CD4-positive, alpha-beta T cell treated with Interleukin-2 at 100 ng/mL for 4 hours (primary cell): ENCODE results near the gene GPHA2.

Experiments
- DNase-seq: peaks from one replicate; pipeline ENCODE4 v3.0.0-alpha.2; 2020; ENCODE audit warnings: low spot score

GPHA2 gene

GRCh38 chr11:64930340-64930739 lies 5.4 kb downstream of the GPHA2 start:
- DNase-seq: no peak

DNA sequence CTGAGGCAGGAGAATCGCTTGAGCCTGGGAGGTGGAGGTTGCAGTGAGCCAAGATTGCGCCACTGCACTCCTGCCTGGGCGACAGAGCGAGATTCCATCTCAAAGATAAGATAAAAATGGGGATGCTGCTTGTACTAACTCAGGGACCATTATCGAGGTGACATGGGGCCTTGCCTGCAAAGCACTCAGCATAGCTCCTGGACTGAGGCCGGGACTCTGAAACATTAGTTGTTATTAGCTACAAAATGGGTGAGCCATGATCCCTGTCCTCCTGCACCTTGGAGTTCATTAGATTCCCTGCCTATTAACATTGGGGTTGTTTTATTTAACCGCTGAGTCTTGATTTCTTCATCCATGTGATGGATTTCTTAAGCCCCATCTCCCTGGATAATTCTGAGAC lies 6.1 kb downstream of the GPHA2 start:
- no peak for DNase-seq

DNA sequence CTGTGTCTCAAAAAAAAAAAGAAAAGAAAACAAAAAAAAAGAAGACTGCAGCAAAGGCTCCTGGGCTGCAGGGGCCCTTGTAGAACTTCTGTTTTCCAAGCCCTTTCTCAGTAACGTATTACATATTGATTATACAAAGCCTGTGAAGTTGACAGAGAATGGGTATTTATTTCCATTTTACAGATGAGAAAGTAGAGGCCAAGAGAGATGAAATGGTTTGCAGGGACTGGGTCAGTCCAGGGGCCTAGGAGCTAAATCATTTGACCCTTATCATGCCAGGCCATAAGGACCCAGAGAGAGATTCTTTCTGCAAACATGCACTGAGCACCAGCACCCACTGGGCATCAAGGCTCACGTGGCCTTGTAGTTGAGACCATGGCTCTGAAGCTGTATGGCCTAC lies 6.7 kb downstream of the GPHA2 start:
- DNase-seq: no peak

DNA sequence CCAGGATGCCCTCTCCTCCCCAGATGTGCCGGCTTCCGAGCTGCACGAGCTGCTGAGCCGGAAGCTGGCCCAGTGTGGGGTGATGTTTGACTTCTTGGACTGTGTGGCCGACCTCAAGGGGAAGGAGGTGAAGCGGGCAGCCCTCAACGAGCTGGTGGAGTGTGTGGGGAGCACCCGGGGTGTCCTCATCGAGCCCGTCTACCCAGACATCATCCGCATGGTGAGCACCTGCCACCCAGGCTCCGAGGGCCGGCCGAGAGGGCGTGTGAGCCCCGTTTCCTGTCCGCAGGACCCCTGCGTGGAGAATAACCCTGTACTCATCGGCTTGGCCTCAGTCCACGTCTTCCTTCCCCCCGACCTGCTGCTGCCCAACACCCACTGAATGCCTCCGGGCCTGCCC lies 9.0 kb downstream of the GPHA2 start:
- no peak for DNase-seq

DNA sequence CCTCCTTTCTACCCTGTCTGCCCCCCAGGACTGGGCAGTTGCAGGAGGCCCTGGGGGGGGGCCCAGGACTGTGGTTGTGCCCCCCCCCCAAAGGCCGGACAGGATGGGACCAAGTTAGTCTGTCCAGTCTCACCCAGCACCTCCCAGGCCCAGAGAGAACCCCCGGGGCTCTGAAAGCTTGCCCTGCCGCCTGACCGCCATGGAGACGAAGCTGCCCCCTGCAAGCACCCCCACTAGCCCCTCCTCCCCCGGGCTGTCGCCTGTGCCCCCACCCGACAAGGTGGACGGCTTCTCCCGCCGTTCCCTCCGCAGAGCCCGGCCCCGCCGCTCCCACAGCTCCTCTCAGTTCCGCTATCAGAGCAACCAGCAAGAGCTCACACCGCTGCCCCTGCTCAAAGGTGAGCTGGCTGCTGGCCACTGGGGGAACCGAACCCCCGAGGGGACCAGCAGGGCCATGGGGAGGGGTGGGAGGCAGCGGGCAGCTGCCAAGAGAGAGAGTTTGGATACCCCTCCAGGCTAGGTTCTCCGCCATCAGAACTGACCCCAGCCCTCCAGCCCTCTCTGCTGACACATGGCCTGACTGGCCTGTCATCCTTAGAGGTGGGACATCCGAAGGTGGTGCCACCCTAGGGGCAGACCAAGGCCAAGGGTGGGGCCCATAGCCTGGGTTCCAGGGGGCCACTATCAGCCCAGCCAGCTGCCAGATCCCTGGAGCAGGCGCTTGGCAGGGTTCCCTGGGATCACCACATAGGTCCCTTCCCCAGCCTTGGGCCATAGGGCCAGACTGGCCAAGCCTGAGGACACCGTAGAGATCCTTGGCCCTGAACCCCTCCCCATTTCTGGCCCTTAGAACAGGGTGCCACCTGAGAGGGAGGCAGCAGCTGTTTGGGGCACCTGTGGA lies 9.9 kb downstream of the GPHA2 start:
- DNase-seq: no peak

- no peak for DNase-seq
Measured at GRCh38 chr11:64924910-64925284, 10.8 kb downstream of the GPHA2 start.

- peak; percentile 93 for DNase-seq
Measured at GRCh38 chr11:64923944-64924909, 11.5 kb downstream of the GPHA2 start, which contains the start of gene PPP2R5B. PPP2R5B (plus strand) TSS chr11:64924689; CDS start chr11:64925735, 1,046 bp downstream.

GRCh38 chr11:64923151-64923661 lies 12.5 kb downstream of the GPHA2 start:
- DNase-seq: no peak

- DNase-seq: no peak
Measured at GRCh38 chr11:64921384-64921783, 14.3 kb downstream of the GPHA2 start.

GRCh38 chr11:64920124-64920523 lies 15.6 kb downstream of the GPHA2 start:
- no peak for DNase-seq

DNA sequence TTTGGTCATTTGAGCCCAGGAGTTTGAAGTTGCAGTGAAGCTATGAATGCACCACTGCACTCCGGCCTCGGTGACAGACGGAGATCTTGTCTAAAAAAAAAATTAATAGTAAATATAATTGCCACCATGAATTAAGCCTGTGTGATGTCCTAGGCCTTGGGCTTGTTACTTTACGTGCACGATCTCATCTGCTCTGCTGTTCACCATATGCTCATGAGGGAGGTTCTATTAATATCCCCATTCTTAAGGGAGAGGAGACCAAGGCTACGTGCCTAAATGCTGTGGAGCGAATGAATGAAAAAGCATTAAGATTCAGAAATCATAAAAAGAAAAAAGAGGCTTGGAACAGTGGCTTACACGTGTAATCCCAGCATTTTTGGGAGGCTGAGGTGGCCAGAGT lies 16.1 kb downstream of the GPHA2 start:
- DNase-seq: no peak

- peak; percentile 1 for DNase-seq
Measured at GRCh38 chr11:64918017-64918416, 17.7 kb downstream of the GPHA2 start.

- DNase-seq: no peak
Measured at GRCh38 chr11:64917663-64917995, 18.1 kb downstream of the GPHA2 start.

DNA sequence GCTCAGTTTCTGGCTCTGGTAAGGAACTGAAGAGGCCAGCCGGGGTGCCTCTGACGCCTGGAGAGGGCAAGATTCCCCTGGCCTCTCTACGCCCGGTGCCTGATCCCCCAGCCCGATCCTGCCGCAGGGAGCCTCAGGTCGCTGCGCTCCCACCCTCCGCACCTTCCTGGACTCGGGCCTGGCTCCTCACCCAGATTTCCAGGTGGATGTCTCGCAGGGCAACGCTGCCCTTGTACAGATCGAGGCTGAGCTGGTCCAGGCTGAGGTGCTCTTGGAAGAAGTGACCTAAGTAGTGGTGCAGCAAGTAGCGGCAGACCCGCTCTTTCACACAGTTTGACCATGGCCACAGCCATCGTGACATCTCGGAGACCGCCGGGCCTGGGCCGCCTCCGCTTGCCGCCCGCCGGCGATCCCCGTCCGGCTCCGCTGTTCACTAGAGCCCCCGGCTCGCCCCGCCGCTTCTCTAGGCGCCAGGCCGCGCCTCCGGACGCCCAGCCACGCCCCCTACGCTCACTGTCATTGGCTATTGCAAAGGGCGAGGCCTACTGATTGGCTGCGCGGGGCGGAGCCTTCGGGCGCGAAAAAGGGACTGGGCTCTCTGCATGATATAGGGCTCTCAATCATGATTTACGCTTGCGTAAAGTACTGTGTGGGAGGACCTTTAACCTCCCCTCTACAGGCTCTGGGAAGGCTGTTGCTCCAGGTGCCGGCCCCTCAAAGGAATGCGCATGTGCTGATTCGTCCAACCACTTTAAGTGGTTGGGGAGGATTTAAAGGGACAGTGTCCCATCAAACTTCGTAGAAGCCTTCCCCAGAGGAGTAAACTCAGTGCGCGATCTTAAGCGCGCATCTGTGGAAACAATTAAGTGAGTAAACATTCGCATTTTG lies 18.7 kb downstream of the GPHA2 start, which contains the start of gene ATG2A:
TSS of gene ATG2A (minus strand) at position 435 of the 888 bp plus-strand sequence. CDS start at position 361, 74 bp downstream.
- peak; percentile 100 for DNase-seq

GRCh38 chr11:64916040-64916774 lies 19.5 kb downstream of the GPHA2 start:
- DNase-seq: peak; percentile 42

- no peak for DNase-seq
Measured at GRCh38 chr11:64915376-64915887, 20.3 kb downstream of the GPHA2 start.

- DNase-seq: no peak
Measured at GRCh38 chr11:64914123-64914522, 21.6 kb downstream of the GPHA2 start.

DNA sequence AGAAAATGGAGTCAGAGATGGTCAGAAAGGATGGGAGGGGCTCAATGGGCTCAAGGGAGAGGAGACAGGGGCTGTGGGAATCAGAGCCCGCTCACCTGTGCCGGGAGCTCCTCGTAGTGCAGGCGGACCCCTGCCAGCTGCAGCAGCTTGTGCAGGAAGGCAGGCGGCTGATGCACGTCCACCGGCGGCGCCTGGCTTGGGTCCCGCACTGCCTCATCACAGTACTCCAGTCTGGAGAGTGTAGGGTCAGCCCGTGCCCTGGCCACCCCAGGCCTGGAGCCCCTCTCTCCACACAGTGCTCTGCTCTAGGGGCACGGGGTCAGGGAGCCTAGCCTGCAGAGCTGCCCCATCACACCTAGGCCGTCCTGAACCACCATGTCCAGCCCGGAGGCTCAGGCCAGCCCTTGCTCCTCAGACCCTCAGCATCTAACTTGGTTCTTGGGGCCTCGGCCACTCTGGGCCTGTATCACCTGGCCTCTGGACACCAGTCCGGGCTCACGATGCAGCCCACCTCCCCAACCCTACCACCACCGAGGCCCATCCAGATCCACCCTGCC lies 22.4 kb downstream of the GPHA2 start:
- DNase-seq: no peak

DNA sequence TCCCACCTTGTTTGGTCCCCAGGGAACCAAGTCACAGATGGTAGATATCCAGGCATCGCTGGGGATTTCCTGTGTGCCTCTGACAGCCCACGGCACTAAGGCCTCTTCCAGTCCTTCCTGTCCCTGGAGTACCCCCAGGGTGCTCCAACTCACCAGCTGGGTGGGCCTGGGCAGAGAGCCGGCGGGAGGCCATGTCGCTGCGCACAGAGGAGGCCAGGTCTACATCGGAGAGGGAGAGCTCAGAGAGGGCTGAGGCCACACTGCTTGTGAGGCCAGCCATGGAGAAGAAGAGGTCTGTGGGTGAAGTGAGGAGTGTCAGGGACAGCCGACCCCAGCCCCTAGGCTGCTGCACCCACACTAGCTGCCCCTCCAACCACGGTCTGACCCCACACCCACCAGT lies 24.0 kb downstream of the GPHA2 start:
- DNase-seq: no peak

- DNase-seq: no peak
Measured at GRCh38 chr11:64911142-64911541, 24.6 kb downstream of the GPHA2 start.
